Loucy (cell line): ENCODE measurements around the gene C2CD4C.

Source experiments
- CTCF ChIP-seq: fragments of 200-600 bp; sonication (generic); conservative IDR thresholded peaks from 2 replicates; pipeline ENCODE4 v1.5.1; 2014; ENCODE audit warnings: mild to moderate bottlenecking, antibody characterized with exemption, low read length
- EZH2phosphoT487 ChIP-seq: fragments of 200-600 bp; IDR thresholded peaks from 2 replicates; pipeline ENCODE4 v1.6.1; 2018; ENCODE audit warnings: antibody characterized with exemption, mild to moderate bottlenecking, moderate library complexity, borderline replicate concordance

GRCh38 chr19:457636-458035 lies 48.7 kb upstream of the C2CD4C start:
- TF ChIP-seq CTCF (no peak), EZH2phosphoT487 (no peak)
